ENCODE results near the gene RGS7.
"Not testable (repeated sequence)": the region's sequence is repeated elsewhere in the genome, so short reads cannot be mapped to it uniquely, and the experiment has no call there.

The RGS7 gene

GRCh38 chr1:240766831-240767230, 590.2 kb downstream of the RGS7 start:
- no peak overlapping the region for H3K9ac ChIP-seq (ENCODE audit: low read length)
- H3K9me3 ChIP-seq (ENCODE audit: control insufficient read depth, low read depth, low read length) = no peaks in the 10 kb centered on the region
- no peaks in the 10 kb centered on the region for H3K36me3 ChIP-seq (ENCODE audit: control insufficient read depth, low read depth, low read length)
- H3K4me3 ChIP-seq (ENCODE audit: low read length) = no peak overlapping the region
- H3K27ac ChIP-seq (ENCODE audit: low read length) = no peak overlapping the region
- H3K4me1 ChIP-seq (ENCODE audit: control insufficient read depth, low read depth, low read length) = peaks cover 10% of the 10 kb centered on the region
- no peaks in the 10 kb centered on the region for H3K27me3 ChIP-seq (ENCODE audit: control insufficient read depth, insufficient read depth, low read length)

DNA sequence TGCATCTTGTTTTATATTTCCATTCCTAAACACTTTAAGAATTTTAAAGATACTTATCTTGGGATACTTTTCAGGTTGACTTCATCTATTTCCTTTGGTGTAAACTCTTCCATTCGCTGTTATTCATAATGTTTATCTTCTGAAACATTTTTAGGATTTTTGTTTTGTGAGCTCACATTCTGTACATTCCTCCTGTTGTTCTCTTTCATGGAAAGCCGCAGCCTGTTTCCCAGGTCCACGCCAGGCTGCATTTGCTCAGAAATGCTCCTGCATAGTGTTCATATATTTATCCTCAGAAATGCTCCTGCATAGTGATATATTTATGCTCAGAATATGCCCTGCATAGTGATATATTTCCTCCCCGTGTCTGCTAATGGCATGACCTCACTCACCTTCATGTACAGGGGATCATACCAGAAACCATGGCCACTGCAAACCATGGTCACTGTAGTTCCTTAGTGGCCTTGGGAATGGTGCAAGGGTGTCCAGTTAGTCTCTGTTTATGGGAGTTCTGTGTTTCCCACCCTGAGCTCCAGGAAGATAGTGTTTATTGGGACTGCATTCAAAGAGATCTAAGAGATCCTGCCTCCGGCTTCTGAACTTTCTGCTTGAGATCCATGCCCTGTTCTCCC, 591.2 kb downstream of the RGS7 start:
- Histone ChIP-seq H3K9ac (ENCODE audit: low read length) (no peak overlapping the region), H3K27ac (ENCODE audit: low read length) (no peak overlapping the region)

DNA sequence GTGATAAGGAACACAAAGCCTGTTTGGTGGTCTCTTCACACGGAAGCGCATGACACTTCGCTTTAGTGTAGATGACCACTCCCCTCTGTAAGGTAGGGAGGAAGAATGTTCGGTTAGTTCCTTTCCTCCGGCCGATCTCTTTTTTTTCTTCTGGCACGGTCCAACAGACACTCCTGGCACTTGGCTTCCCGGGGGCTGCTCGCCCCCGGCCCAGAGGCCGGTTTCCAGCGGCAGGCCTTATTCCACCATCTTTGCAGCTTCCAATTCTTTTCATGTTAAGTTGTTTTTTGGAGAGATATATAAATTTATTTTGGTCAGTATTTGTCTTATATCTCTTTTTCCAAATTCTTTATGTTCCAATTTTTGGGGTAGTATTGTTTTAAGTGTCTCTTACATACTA, 593.2 kb downstream of the RGS7 start:
- H3K4me3 ChIP-seq (ENCODE audit: low read length) = no peak overlapping the region
- no peaks in the 10 kb centered on the region for H3K9me3 ChIP-seq (ENCODE audit: control insufficient read depth, low read depth, low read length)
- H3K27ac ChIP-seq (ENCODE audit: low read length) = no peak overlapping the region
- peaks cover 6% of the 10 kb centered on the region for H3K4me1 ChIP-seq (ENCODE audit: control insufficient read depth, low read depth, low read length)
- no peaks in the 10 kb centered on the region for H3K27me3 ChIP-seq (ENCODE audit: control insufficient read depth, insufficient read depth, low read length)
- H3K36me3 ChIP-seq (ENCODE audit: control insufficient read depth, low read depth, low read length) = no peaks in the 10 kb centered on the region
- no peak overlapping the region for H3K9ac ChIP-seq (ENCODE audit: low read length)

More for the DNA sequence above, 591.2 kb downstream of the RGS7 start:
- Histone ChIP-seq H3K4me1 (ENCODE audit: control insufficient read depth, low read depth, low read length) (peaks cover 10% of the 10 kb centered on the region), H3K9me3 (ENCODE audit: control insufficient read depth, low read depth, low read length) (no peaks in the 10 kb centered on the region), H3K27me3 (ENCODE audit: control insufficient read depth, insufficient read depth, low read length) (no peaks in the 10 kb centered on the region), H3K36me3 (ENCODE audit: control insufficient read depth, low read depth, low read length) (no peaks in the 10 kb centered on the region), H3K4me3 (ENCODE audit: low read length) (no peak overlapping the region)

DNA sequence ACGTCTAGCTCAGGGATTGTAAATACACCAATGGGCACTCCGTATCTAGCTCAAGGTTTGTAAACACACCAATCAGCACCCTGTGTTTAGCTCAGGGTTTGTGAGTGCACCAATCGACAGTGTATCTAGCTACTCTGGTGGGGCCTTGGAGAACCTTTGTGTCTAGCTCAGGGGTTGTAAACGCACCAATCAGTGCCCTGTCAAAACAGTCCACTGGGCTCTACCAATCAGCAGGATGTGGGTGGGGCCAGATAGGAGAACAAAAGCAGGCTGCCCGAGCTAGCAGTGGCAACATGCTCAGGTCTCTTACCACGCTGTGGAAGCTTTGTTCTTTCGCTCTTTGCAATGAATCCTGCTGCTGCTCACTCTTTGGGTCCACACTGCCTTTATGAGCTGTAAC, 593.9 kb downstream of the RGS7 start:
- H3K4me1 ChIP-seq (ENCODE audit: control insufficient read depth, low read depth, low read length) = peaks cover 10% of the 10 kb centered on the region
- not testable (repeated sequence) for H3K27ac ChIP-seq (ENCODE audit: low read length); H3K4me3 ChIP-seq (ENCODE audit: low read length); H3K9me3 ChIP-seq (ENCODE audit: control insufficient read depth, low read depth, low read length); H3K9ac ChIP-seq (ENCODE audit: low read length); H3K27me3 ChIP-seq (ENCODE audit: control insufficient read depth, insufficient read depth, low read length); H3K36me3 ChIP-seq (ENCODE audit: control insufficient read depth, low read depth, low read length)

GRCh38 chr1:240762471-240762987, 594.5 kb downstream of the RGS7 start:
- H3K27ac ChIP-seq (ENCODE audit: low read length); H3K9ac ChIP-seq (ENCODE audit: low read length); H3K9me3 ChIP-seq (ENCODE audit: control insufficient read depth, low read depth, low read length); H3K27me3 ChIP-seq (ENCODE audit: control insufficient read depth, insufficient read depth, low read length); H3K36me3 ChIP-seq (ENCODE audit: control insufficient read depth, low read depth, low read length); H3K4me3 ChIP-seq (ENCODE audit: low read length): not testable (repeated sequence)
- H3K4me1 ChIP-seq (ENCODE audit: control insufficient read depth, low read depth, low read length) = peaks cover 10% of the 10 kb centered on the region

DNA sequence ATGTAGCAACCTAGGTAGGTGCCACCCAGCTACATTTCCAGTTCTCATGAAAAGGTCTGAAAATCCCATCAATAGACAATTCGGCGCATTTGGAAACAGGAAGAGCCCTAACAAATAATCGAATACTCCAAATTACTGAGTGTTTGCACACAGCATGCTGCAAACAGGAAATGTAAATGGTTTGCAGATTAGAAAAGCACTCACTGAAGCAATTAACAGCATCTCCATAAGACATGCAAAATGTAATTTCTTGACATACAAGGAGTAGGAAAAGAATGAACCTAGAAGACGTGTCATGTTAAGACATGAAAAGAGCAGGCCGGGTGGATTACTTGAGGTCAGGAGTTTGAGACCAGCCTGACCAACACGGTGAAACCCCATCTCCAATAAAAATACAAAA, 598.2 kb downstream of the RGS7 start:
- not testable (repeated sequence) for H3K27me3 ChIP-seq (ENCODE audit: control insufficient read depth, insufficient read depth, low read length); H3K27ac ChIP-seq (ENCODE audit: low read length); H3K4me3 ChIP-seq (ENCODE audit: low read length); H3K4me1 ChIP-seq (ENCODE audit: control insufficient read depth, low read depth, low read length); H3K36me3 ChIP-seq (ENCODE audit: control insufficient read depth, low read depth, low read length); H3K9me3 ChIP-seq (ENCODE audit: control insufficient read depth, low read depth, low read length); H3K9ac ChIP-seq (ENCODE audit: low read length)

DNA sequence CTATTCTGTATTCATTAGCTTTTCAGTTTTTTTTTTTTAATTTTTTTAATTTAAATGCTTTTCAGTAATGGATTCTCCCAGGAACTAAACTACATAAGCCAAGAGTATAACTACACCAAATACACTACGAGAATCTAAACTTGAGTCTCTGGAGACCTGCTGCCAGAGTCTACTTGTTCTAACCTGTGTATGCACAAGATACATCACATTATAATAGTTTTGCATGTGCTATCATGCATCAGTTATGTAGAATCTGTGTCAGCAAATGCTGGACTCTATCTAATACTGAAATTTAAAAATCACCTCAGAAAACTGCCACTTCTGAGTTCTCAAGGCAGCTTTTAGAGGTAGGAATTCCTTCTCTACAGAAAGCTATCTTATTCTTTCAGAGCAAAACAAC, 598.7 kb downstream of the RGS7 start:
- Histone ChIP-seq H3K4me1 (ENCODE audit: control insufficient read depth, low read depth, low read length) (peaks cover 7% of the 10 kb centered on the region), H3K27ac (ENCODE audit: low read length) (no peak overlapping the region), H3K36me3 (ENCODE audit: control insufficient read depth, low read depth, low read length) (no peaks in the 10 kb centered on the region), H3K9ac (ENCODE audit: low read length) (no peak overlapping the region), H3K9me3 (ENCODE audit: control insufficient read depth, low read depth, low read length) (no peaks in the 10 kb centered on the region), H3K4me3 (ENCODE audit: low read length) (no peak overlapping the region), H3K27me3 (ENCODE audit: control insufficient read depth, insufficient read depth, low read length) (no peaks in the 10 kb centered on the region)

GRCh38 chr1:240747907-240748306, 609.1 kb downstream of the RGS7 start:
- no peak overlapping the region for H3K9ac ChIP-seq (ENCODE audit: low read length)

GRCh38 chr1:240743705-240744104, 613.3 kb downstream of the RGS7 start:
- Histone ChIP-seq H3K27ac (ENCODE audit: low read length) (no peak overlapping the region), H3K9ac (ENCODE audit: low read length) (no peak overlapping the region), H3K4me1 (ENCODE audit: control insufficient read depth, low read depth, low read length) (peaks cover 3% of the 10 kb centered on the region), H3K4me3 (ENCODE audit: low read length) (no peak overlapping the region), H3K27me3 (ENCODE audit: control insufficient read depth, insufficient read depth, low read length) (no peaks in the 10 kb centered on the region), H3K36me3 (ENCODE audit: control insufficient read depth, low read depth, low read length) (no peaks in the 10 kb centered on the region), H3K9me3 (ENCODE audit: control insufficient read depth, low read depth, low read length) (no peaks in the 10 kb centered on the region)

More at GRCh38 chr1:240747907-240748306, 609.1 kb downstream of the RGS7 start:
- Histone ChIP-seq H3K9me3 (ENCODE audit: control insufficient read depth, low read depth, low read length) (no peaks in the 10 kb centered on the region), H3K27me3 (ENCODE audit: control insufficient read depth, insufficient read depth, low read length) (no peaks in the 10 kb centered on the region), H3K4me1 (ENCODE audit: control insufficient read depth, low read depth, low read length) (peaks cover 3% of the 10 kb centered on the region), H3K36me3 (ENCODE audit: control insufficient read depth, low read depth, low read length) (no peaks in the 10 kb centered on the region), H3K4me3 (ENCODE audit: low read length) (no peak overlapping the region), H3K27ac (ENCODE audit: low read length) (no peak overlapping the region)

DNA sequence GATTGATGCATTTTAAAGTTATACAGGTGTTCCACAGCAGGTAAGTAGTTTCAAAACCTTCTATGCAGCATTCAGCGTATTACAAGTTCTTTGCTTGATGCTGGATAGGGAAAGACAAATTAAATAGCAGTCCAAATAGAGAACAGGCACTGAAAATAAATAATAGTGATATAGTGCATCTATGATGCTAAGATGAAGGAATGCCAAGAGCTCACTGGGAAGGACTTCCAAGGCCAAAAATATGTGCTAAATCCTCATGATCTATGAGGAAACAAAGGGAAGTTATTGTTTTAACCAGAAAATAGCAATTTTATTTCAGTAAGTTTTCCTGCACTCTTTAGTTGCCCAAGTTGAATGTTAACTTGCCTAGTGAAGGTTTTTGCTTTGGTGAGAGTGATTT, 617.3 kb downstream of the RGS7 start:
- Histone ChIP-seq H3K9ac (ENCODE audit: low read length) (no peak overlapping the region), H3K4me1 (ENCODE audit: control insufficient read depth, low read depth, low read length) (peaks cover 3% of the 10 kb centered on the region), H3K27me3 (ENCODE audit: control insufficient read depth, insufficient read depth, low read length) (no peaks in the 10 kb centered on the region), H3K9me3 (ENCODE audit: control insufficient read depth, low read depth, low read length) (no peaks in the 10 kb centered on the region), H3K36me3 (ENCODE audit: control insufficient read depth, low read depth, low read length) (no peaks in the 10 kb centered on the region), H3K4me3 (ENCODE audit: low read length) (no peak overlapping the region), H3K27ac (ENCODE audit: low read length) (no peak overlapping the region)

DNA sequence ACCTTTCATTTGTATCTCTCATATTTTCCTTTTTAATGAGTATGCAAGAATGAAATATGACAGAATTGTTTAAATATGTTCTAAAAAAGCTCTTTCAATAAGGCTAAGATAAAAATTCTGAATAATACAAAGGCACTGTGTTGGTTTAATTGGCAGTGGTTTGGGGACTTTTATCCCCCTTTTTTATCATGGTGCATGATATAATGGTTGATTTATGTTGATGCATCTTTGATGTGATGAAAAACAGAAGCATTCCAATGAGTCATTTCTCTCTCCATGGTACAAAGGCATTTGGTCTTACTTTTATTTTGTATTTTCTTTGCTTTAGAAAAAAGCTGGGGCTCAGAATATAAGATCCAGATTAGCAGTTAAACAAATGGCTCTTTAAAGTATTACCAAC, 617.9 kb downstream of the RGS7 start:
- Histone ChIP-seq H3K27ac (ENCODE audit: low read length) (no peak overlapping the region), H3K4me3 (ENCODE audit: low read length) (no peak overlapping the region), H3K9ac (ENCODE audit: low read length) (no peak overlapping the region), H3K4me1 (ENCODE audit: control insufficient read depth, low read depth, low read length) (peaks cover 3% of the 10 kb centered on the region), H3K36me3 (ENCODE audit: control insufficient read depth, low read depth, low read length) (no peaks in the 10 kb centered on the region), H3K27me3 (ENCODE audit: control insufficient read depth, insufficient read depth, low read length) (no peaks in the 10 kb centered on the region), H3K9me3 (ENCODE audit: control insufficient read depth, low read depth, low read length) (no peaks in the 10 kb centered on the region)

DNA sequence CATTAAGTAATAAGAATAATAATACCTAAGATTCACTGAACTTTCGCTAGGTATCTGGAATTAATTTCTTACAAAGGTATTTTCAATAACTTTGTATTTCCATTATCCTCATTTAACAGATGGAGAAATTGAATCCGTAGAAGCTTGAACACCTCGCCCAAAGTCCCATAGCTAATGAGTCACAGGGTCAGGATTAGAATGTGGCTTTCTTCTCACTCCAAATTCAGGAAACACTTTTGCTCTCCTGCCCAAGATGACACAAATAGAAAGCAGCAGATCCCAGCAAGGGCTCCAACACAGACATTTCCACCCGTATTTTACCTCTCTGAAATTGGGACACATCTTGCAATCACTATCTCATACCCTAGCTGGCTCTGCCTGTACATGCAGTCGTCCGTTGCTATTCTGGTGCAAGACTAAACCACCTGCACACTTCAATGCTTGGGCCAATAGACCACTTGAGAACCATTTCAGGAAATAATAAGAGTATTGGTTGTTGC, 619.2 kb downstream of the RGS7 start:
- H3K27ac ChIP-seq (ENCODE audit: low read length) = no peak overlapping the region
- H3K9me3 ChIP-seq (ENCODE audit: control insufficient read depth, low read depth, low read length) = no peaks in the 10 kb centered on the region
- no peaks in the 10 kb centered on the region for H3K36me3 ChIP-seq (ENCODE audit: control insufficient read depth, low read depth, low read length)
- H3K4me1 ChIP-seq (ENCODE audit: control insufficient read depth, low read depth, low read length) = no peaks in the 10 kb centered on the region
- no peak overlapping the region for H3K4me3 ChIP-seq (ENCODE audit: low read length)
- no peak overlapping the region for H3K9ac ChIP-seq (ENCODE audit: low read length)
- no peaks in the 10 kb centered on the region for H3K27me3 ChIP-seq (ENCODE audit: control insufficient read depth, insufficient read depth, low read length)

All from iPS-18a (cell line).